Esophagus squamous epithelium (tissue), 5 donors: Measurements from ENCODE around the gene SEMA5A. TPM values are rescaled to one million over a fixed set of nuclear protein-coding genes. Genes with fewer than 3 reads are reported as not detected.

Experiments used
- DNase-seq: peaks from one replicate; lab custom pipeline; 2025; lab: John Stamatoyannopoulos, UW
- H3K27ac ChIP-seq, 4 donors: fragments of 200-600 bp; sonication (generic); one replicate each; pipeline ENCODE4 v1.5.1; 2016 to 2019; ENCODE audit warnings: mild to moderate bottlenecking in 1 of 4
- H3K27me3 ChIP-seq, 4 donors: fragments of 200-600 bp; sonication (generic); 1 replicate in 3 of 4; 2 replicates in 1 of 4; pipeline versions ENCODE4 v1.5.1 to v1.6.0; 2017 to 2021; ENCODE audit warnings: antibody characterized with exemption in 1 of 4
- H3K36me3 ChIP-seq, 3 donors: fragments of 200-600 bp; sonication (generic); one replicate each; pipeline ENCODE4 v1.5.1; 2016 to 2019
- H3K4me1 ChIP-seq, 3 donors: fragments of 200-600 bp; sonication (generic); one replicate each; pipeline ENCODE4 v1.5.1; 2017 to 2019
- H3K4me3 ChIP-seq, 4 donors: fragments of 200-600 bp; sonication (generic); 1 replicate in 3 of 4; 2 replicates in 1 of 4; pipeline ENCODE4 v1.5.1; 2016 to 2019; ENCODE audit warnings: mild to moderate bottlenecking in 2 of 4, moderate library complexity in 1 of 4
- H3K9me3 ChIP-seq, 3 donors: fragments of 200-600 bp; sonication (generic); one replicate each; pipeline ENCODE4 v1.5.1; 2016 to 2019
- CTCF ChIP-seq, 6 experiments: fragments of 450-650 bp in 4 of 6; fragments of 200-600 bp in 2 of 6; sonication (generic) in 2 of 6; IDR thresholded peaks; one replicate each; pipeline ENCODE4 v1.5.1; 2016 to 2019; ENCODE audit warnings: antibody characterized with exemption in 6 of 6, mild to moderate bottlenecking in 4 of 6, moderate library complexity in 4 of 6
- POLR2A ChIP-seq, 4 donors: fragments of 450-650 bp; IDR thresholded peaks; one replicate each; pipeline ENCODE4 v1.6.1; 2017; ENCODE audit warnings: antibody characterized with exemption in 4 of 4, mild to moderate bottlenecking in 4 of 4, moderate library complexity in 3 of 4
- WGBS, 2 donors: methylation state at CpG; one replicate each; pipeline ENCODE4 v1.1.5; 2018; 5-methylcytosine and 5-hydroxymethylcytosine counted together
- intact Hi-C: fragments of 100-400 bp; cut with DNase I; formaldehyde crosslinking; loops from one replicate; pipeline ENCODE4 v1.15.0; 2022
- total RNA-seq, 4 donors: library from RNA; depleted of rRNA; stranded (reverse); fragments of >200 nt; gene quantifications; one replicate each; pipeline ENCODE4 v1.1.0, GENCODE V29; 2016
- donor health status: DM: yes; HTN: yes; CAD: no.

Gene SEMA5A
- total RNA-seq, 4 donors from 2014 or later, result 3.9 to 9.4 (median 8.4) TPM

GRCh38 chr5:9318031-9318430 lies 227.8 kb downstream of the SEMA5A start:
- peaks cover 0 to 11% (median 0%) of the 10 kb centered on the region in 3 donors for H3K4me1 ChIP-seq
- H3K4me3 ChIP-seq, result no peak overlapping the region
- 76 to 77% methylated on average over 6 of the region's 6 CpGs for WGBS, 2 donors
- TF ChIP-seq POLR2A (IDR thresholded peaks at IDR 0.05), result no peak
- TF ChIP-seq CTCF (IDR thresholded peaks at IDR 0.05), result no peak
- intact Hi-C loops, result no loop called here
- DNase-seq, result no peak
- no peaks in the 10 kb centered on the region for H3K36me3 ChIP-seq
- no peaks in the 10 kb centered on the region for H3K9me3 ChIP-seq
- H3K27ac ChIP-seq, result no peak overlapping the region
- no peaks in the 10 kb centered on the region for H3K27me3 ChIP-seq

GRCh38 chr5:9316733-9317132 lies 229.1 kb downstream of the SEMA5A start:
- DNase-seq, result no peak
- Histone ChIP-seq H3K27me3 (no peaks in the 10 kb centered on the region), H3K9me3 (no peaks in the 10 kb centered on the region), H3K27ac (no peak overlapping the region), H3K36me3 (no peaks in the 10 kb centered on the region), H3K4me1 (peaks cover 0 to 11% (median 0%) of the 10 kb centered on the region in 3 donors), H3K4me3 (no peak overlapping the region)
- TF ChIP-seq CTCF (IDR thresholded peaks at IDR 0.05), result no peak
- no peak for TF ChIP-seq POLR2A (IDR thresholded peaks at IDR 0.05)
- intact Hi-C loops, result no loop called here

- no peaks in the 10 kb centered on the region for H3K27me3 ChIP-seq
- H3K27ac ChIP-seq, result no peak overlapping the region
- no peak for DNase-seq
- H3K4me3 ChIP-seq, result no peak overlapping the region
- no peak for TF ChIP-seq POLR2A (IDR thresholded peaks at IDR 0.05)
- TF ChIP-seq CTCF (IDR thresholded peaks at IDR 0.05), result no peak
- H3K9me3 ChIP-seq, result no peaks in the 10 kb centered on the region
- peaks cover 0 to 11% (median 0%) of the 10 kb centered on the region in 3 donors for H3K4me1 ChIP-seq
- intact Hi-C loops, result no loop called here
- no peaks in the 10 kb centered on the region for H3K36me3 ChIP-seq
- WGBS, 2 donors, result 65 to 71% methylated on average over 3 of the region's 3 CpGs
Measured at GRCh38 chr5:9316041-9316440, 229.8 kb downstream of the SEMA5A start.

- TF ChIP-seq POLR2A (IDR thresholded peaks at IDR 0.05) (no peak), CTCF (IDR thresholded peaks at IDR 0.05) (no peak)
- Histone ChIP-seq H3K27me3 (no peaks in the 10 kb centered on the region), H3K9me3 (no peaks in the 10 kb centered on the region), H3K4me3 (no peak overlapping the region), H3K27ac (no peak overlapping the region), H3K36me3 (no peaks in the 10 kb centered on the region), H3K4me1 (peaks cover 0 to 6% (median 0%) of the 10 kb centered on the region in 3 donors)
- no peak for DNase-seq
- intact Hi-C loops, result no loop called here
- 62 to 73% methylated on average over 6 of the region's 6 CpGs for WGBS, 2 donors
Measured at GRCh38 chr5:9314558-9314957, 231.3 kb downstream of the SEMA5A start.

GRCh38 chr5:9313751-9314150 lies 232.1 kb downstream of the SEMA5A start:
- H3K4me1 ChIP-seq, result peaks cover 0 to 6% (median 0%) of the 10 kb centered on the region in 3 donors
- H3K27me3 ChIP-seq, result no peaks in the 10 kb centered on the region
- peak in 2 of 6 experiments; percentile 14 to 48 for TF ChIP-seq CTCF (IDR thresholded peaks at IDR 0.05)
- no peak for TF ChIP-seq POLR2A (IDR thresholded peaks at IDR 0.05)
- H3K9me3 ChIP-seq, result no peaks in the 10 kb centered on the region
- DNase-seq, result no peak
- intact Hi-C loops, result no loop called here
- no peak overlapping the region for H3K4me3 ChIP-seq
- H3K27ac ChIP-seq, result no peak overlapping the region
- no peaks in the 10 kb centered on the region for H3K36me3 ChIP-seq
